ENCODE measurements around the gene CHM. TPM values are rescaled to one million over a fixed set of nuclear protein-coding genes. Genes with fewer than 3 reads are reported as not detected.
A peak's percentile ranks its signal among the peaks of the same experiment; 100 is the strongest.
"Not testable (repeated sequence)": the region's sequence is repeated elsewhere in the genome, so short reads cannot be mapped to it uniquely, and the experiment has no call there.

The CHM gene
- total RNA-seq, 2 donors from 2014 or later: 26.0 to 52.8 TPM

- DNase-seq: no peak
- Histone ChIP-seq H3K27me3 (ENCODE audit: control insufficient read depth, insufficient read depth, low read length, poor library complexity, severe bottlenecking) (no peaks in the 10 kb centered on the region), H3K4me1 (ENCODE audit: control insufficient read depth, insufficient read depth, low read length) (no peaks in the 10 kb centered on the region), H3K27ac (ENCODE audit: low read depth, low read length) (no peak overlapping the region), H3K9ac (ENCODE audit: extremely low read depth, low read length, poor library complexity, severe bottlenecking) (no peak overlapping the region), H3K36me3 (ENCODE audit: control insufficient read depth, insufficient read depth, low read length) (peaks cover 49% of the 10 kb centered on the region), H3K4me3 (ENCODE audit: low read length) (no peak overlapping the region), H3K9me3 (ENCODE audit: control insufficient read depth, low read length) (peaks cover 32% of the 10 kb centered on the region)
- Mint-ChIP-seq H3K36me3 (ENCODE audit: low read depth) (peaks cover 67% of the 10 kb centered on the region), H3K4me3 (no peak overlapping the region), H3K4me1 (peaks cover 13% of the 10 kb centered on the region), H3K27ac (no peak overlapping the region), H3K9me3 (peaks cover 16% of the 10 kb centered on the region), H3K27me3 (ENCODE audit: insufficient read depth) (no peaks in the 10 kb centered on the region)
- TF ChIP-seq CTCF (conservative IDR thresholded peaks at IDR 0.05): no peak
- WGBS, 2 experiments (ENCODE audit: insufficient coverage in 1 of 2, insufficient read length in 1 of 2): 90% methylated on average over 3 of the region's 3 CpGs; no CpG with 5 or more reads in 1 of the 2 experiments
Measured at GRCh38 chrX:85977218-85977617, 70.1 kb downstream of the CHM start.

GRCh38 chrX:85972351-85972750 is 75.0 kb downstream of the CHM start:
- H3K9ac ChIP-seq (ENCODE audit: extremely low read depth, low read length, poor library complexity, severe bottlenecking); H3K4me1 Mint-ChIP-seq; H3K4me3 Mint-ChIP-seq; H3K27ac ChIP-seq (ENCODE audit: low read depth, low read length); H3K27me3 ChIP-seq (ENCODE audit: control insufficient read depth, insufficient read depth, low read length, poor library complexity, severe bottlenecking); H3K27ac Mint-ChIP-seq; H3K4me1 ChIP-seq (ENCODE audit: control insufficient read depth, insufficient read depth, low read length); DNase-seq; H3K4me3 ChIP-seq (ENCODE audit: low read length); H3K27me3 Mint-ChIP-seq (ENCODE audit: insufficient read depth): not testable (repeated sequence)
- whole genome bisulfite sequencing, 2 experiments (ENCODE audit: insufficient coverage in 1 of 2, insufficient read length in 1 of 2): 91% methylated on average over 15 of the region's 33 CpGs; no CpG with 5 or more reads in 1 of the 2 experiments
- peaks cover 24% of the 10 kb centered on the region for H3K9me3 Mint-ChIP-seq
- peaks cover 35% of the 10 kb centered on the region for H3K36me3 ChIP-seq (ENCODE audit: control insufficient read depth, insufficient read depth, low read length)
- H3K36me3 Mint-ChIP-seq (ENCODE audit: low read depth): peaks cover 74% of the 10 kb centered on the region
- H3K9me3 ChIP-seq (ENCODE audit: control insufficient read depth, low read length): peaks cover 27% of the 10 kb centered on the region

GRCh38 chrX:85964744-85965143 is 82.6 kb downstream of the CHM start:
- H3K27me3 Mint-ChIP-seq (ENCODE audit: insufficient read depth): no peaks in the 10 kb centered on the region
- 96 to 100% methylated on average over 2 of the region's 2 CpGs for WGBS, 2 experiments (ENCODE audit: insufficient coverage in 1 of 2, insufficient read length in 1 of 2)
- DNase-seq: no peak
- no peak for TF ChIP-seq CTCF (conservative IDR thresholded peaks at IDR 0.05)
- H3K9ac ChIP-seq (ENCODE audit: extremely low read depth, low read length, poor library complexity, severe bottlenecking): no peak overlapping the region
- H3K9me3 ChIP-seq (ENCODE audit: control insufficient read depth, low read length): no peaks in the 10 kb centered on the region
- no peaks in the 10 kb centered on the region for H3K4me1 ChIP-seq (ENCODE audit: control insufficient read depth, insufficient read depth, low read length)
- no peak overlapping the region for H3K4me3 Mint-ChIP-seq
- H3K36me3 Mint-ChIP-seq (ENCODE audit: low read depth): peaks cover 21% of the 10 kb centered on the region
- H3K4me3 ChIP-seq (ENCODE audit: low read length): no peak overlapping the region
- H3K9me3 Mint-ChIP-seq: no peaks in the 10 kb centered on the region
- H3K27ac ChIP-seq (ENCODE audit: low read depth, low read length): no peak overlapping the region
- no peaks in the 10 kb centered on the region for H3K36me3 ChIP-seq (ENCODE audit: control insufficient read depth, insufficient read depth, low read length)
- no peaks in the 10 kb centered on the region for H3K27me3 ChIP-seq (ENCODE audit: control insufficient read depth, insufficient read depth, low read length, poor library complexity, severe bottlenecking)
- H3K4me1 Mint-ChIP-seq: peaks cover 6% of the 10 kb centered on the region
- H3K27ac Mint-ChIP-seq: no peak overlapping the region

DNA sequence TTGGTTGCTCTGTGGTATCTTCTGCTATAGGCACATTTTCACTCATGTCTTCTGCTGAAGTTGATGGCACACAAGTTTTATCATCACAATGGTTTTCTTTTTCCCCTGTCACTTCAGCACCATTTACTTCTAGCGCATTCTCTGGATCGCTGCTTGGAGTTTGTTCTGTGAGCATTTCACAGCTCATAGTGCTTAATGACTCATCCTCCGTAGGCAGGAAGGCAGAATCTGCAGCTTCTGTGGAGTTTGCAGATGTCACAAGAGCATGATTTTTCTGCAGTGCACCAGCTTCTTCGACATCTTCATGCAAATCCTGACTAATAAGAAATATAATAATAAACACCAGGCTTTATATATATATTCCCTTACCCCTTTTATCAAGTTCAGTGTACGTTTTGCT is 83.6 kb downstream of the CHM start:
- no peaks in the 10 kb centered on the region for H3K4me1 ChIP-seq (ENCODE audit: control insufficient read depth, insufficient read depth, low read length)
- H3K36me3 ChIP-seq (ENCODE audit: control insufficient read depth, insufficient read depth, low read length): no peaks in the 10 kb centered on the region
- no peak overlapping the region for H3K27ac ChIP-seq (ENCODE audit: low read depth, low read length)
- Mint-ChIP-seq H3K27me3 (ENCODE audit: insufficient read depth) (no peaks in the 10 kb centered on the region), H3K9me3 (no peaks in the 10 kb centered on the region), H3K4me3 (no peak overlapping the region), H3K4me1 (peaks cover 6% of the 10 kb centered on the region), H3K27ac (no peak overlapping the region), H3K36me3 (ENCODE audit: low read depth) (peaks cover 15% of the 10 kb centered on the region)
- 68 to 85% methylated on average over 2 to 4 of the region's 5 CpGs for WGBS, 2 experiments (ENCODE audit: insufficient coverage in 1 of 2, insufficient read length in 1 of 2)
- H3K4me3 ChIP-seq (ENCODE audit: low read length): no peak overlapping the region
- no peak overlapping the region for H3K9ac ChIP-seq (ENCODE audit: extremely low read depth, low read length, poor library complexity, severe bottlenecking)
- no peak for TF ChIP-seq CTCF (conservative IDR thresholded peaks at IDR 0.05)
- no peaks in the 10 kb centered on the region for H3K27me3 ChIP-seq (ENCODE audit: control insufficient read depth, insufficient read depth, low read length, poor library complexity, severe bottlenecking)
- DNase-seq: peak; percentile 54
- no peaks in the 10 kb centered on the region for H3K9me3 ChIP-seq (ENCODE audit: control insufficient read depth, low read length)

Measured in endodermal cell (in vitro differentiated cells).